ENCODE results near the gene EPB41. TPM values are rescaled to one million over a fixed set of nuclear protein-coding genes. Genes with fewer than 3 reads are reported as not detected.

The EPB41 gene
- total and polyA plus RNA-seq, 2 donors (not counting 3 experiments of a cell fraction or from before 2014, with no cell fraction given) = 22.3 to 45.7 TPM

- H3K9ac ChIP-seq (replicated peaks; ENCODE audit: extremely low read depth, insufficient read depth, low read length) = no peak overlapping the region
- intact Hi-C loops (cut with micrococcal nuclease) (no loop called here), dilution Hi-C loops (cut with MboI; ENCODE audit: extremely low pct_ligation_motif_present, low sequenced_read_pairs) (no loop called here)
- H3K4me2 ChIP-seq (ENCODE audit: insufficient read depth, low read length) = no peak overlapping the region
- no peak overlapping the region for H3K27ac ChIP-seq (ENCODE audit: insufficient read depth, low read depth, low read length)
- no peaks in the 10 kb centered on the region for H3K9me1 ChIP-seq (replicated peaks; ENCODE audit: control insufficient read depth, extremely low read depth, insufficient read depth, low read length)
- no peaks in the 10 kb centered on the region for H3K4me1 ChIP-seq (ENCODE audit: control insufficient read depth, extremely low read depth, insufficient read depth, low read length)
- no peaks in the 10 kb centered on the region for H3K36me3 ChIP-seq (ENCODE audit: control insufficient read depth in 2 of 2, extremely low read depth in 1 of 2, insufficient read depth in 2 of 2, low read length in 2 of 2)
- no TSS peak for BruUV-seq (replicated peaks)
- H2AFZ ChIP-seq (ENCODE audit: low read depth, low read length) = no peak overlapping the region
- POLR2A ChIA-PET = no interaction called here
- H3K27me3 ChIP-seq (ENCODE audit: control insufficient read depth in 2 of 2, insufficient read depth in 2 of 2, low read length in 2 of 2) = no peaks in the 10 kb centered on the region
- DNase-seq (ENCODE audit: low read depth, low spot score) (no peak), FAIRE-seq (no peak)
- CTCF ChIA-PET = interaction anchor here (0.7 kb wide), 1 partner anchor 42 kb away, joined by 3 read pairs; no protein-coding TSS in a partner anchor
- TF ChIP-seq POLR2AphosphoS5 (IDR thresholded peaks at IDR 0.05; ENCODE audit: insufficient read depth, low read depth, low read length) (no peak), JUN (IDR thresholded peaks at IDR 0.05; ENCODE audit: borderline replicate concordance, insufficient read depth, insufficient read length, low read depth) (no peak), FOS (IDR thresholded peaks at IDR 0.05; ENCODE audit: borderline replicate concordance, insufficient read depth, low read length) (no peak), POLR2A (IDR thresholded peaks at IDR 0.05; ENCODE audit: low read depth, low read length) (no peak), EZH2 (IDR thresholded peaks at IDR 0.05; ENCODE audit: borderline replicate concordance, low read depth, low read length, severe bottlenecking) (no peak), GATA2 (IDR thresholded peaks at IDR 0.05; ENCODE audit: insufficient read depth, insufficient read length, low read depth, low read length) (no peak)
- H4K20me1 ChIP-seq (replicated peaks; ENCODE audit: control insufficient read depth, extremely low read depth, insufficient read depth, low read length) = no peaks in the 10 kb centered on the region
- H3K4me3 ChIP-seq (replicated peaks in 1 of 3; ENCODE audit: insufficient read depth in 1 of 3, low read depth in 1 of 3, low read length in 3 of 3) = no peak overlapping the region
- no peaks in the 10 kb centered on the region for H3K9me3 ChIP-seq (replicated peaks; ENCODE audit: control insufficient read depth, insufficient read depth, low read length)
- no peaks in the 10 kb centered on the region for H3K79me2 ChIP-seq (ENCODE audit: control insufficient read depth, insufficient read depth, low read length)
Measured at GRCh38 chr1:29081201-29081600, 166.8 kb downstream of the EPB41 start.

GRCh38 chr1:29082519-29082918 lies 168.2 kb downstream of the EPB41 start:
- dilution Hi-C loops (cut with MboI; ENCODE audit: extremely low pct_ligation_motif_present, low sequenced_read_pairs) = no loop called here

More at GRCh38 chr1:29082519-29082918, 168.2 kb downstream of the EPB41 start:
- Histone ChIP-seq H3K9me1 (replicated peaks; ENCODE audit: control insufficient read depth, extremely low read depth, insufficient read depth, low read length) (no peaks in the 10 kb centered on the region), H3K36me3 (ENCODE audit: control insufficient read depth in 2 of 2, extremely low read depth in 1 of 2, insufficient read depth in 2 of 2, low read length in 2 of 2) (no peaks in the 10 kb centered on the region), H4K20me1 (replicated peaks; ENCODE audit: control insufficient read depth, extremely low read depth, insufficient read depth, low read length) (no peaks in the 10 kb centered on the region), H3K9me3 (replicated peaks; ENCODE audit: control insufficient read depth, insufficient read depth, low read length) (no peaks in the 10 kb centered on the region), H2AFZ (ENCODE audit: low read depth, low read length) (no peak overlapping the region), H3K27me3 (ENCODE audit: control insufficient read depth in 2 of 2, insufficient read depth in 2 of 2, low read length in 2 of 2) (no peaks in the 10 kb centered on the region), H3K27ac (ENCODE audit: insufficient read depth, low read depth, low read length) (no peak overlapping the region), H3K4me3 (replicated peaks in 1 of 3; ENCODE audit: insufficient read depth in 1 of 3, low read depth in 1 of 3, low read length in 3 of 3) (no peak overlapping the region), H3K9ac (replicated peaks; ENCODE audit: extremely low read depth, insufficient read depth, low read length) (no peak overlapping the region), H3K4me2 (ENCODE audit: insufficient read depth, low read length) (no peak overlapping the region), H3K4me1 (ENCODE audit: control insufficient read depth, extremely low read depth, insufficient read depth, low read length) (no peaks in the 10 kb centered on the region), H3K79me2 (ENCODE audit: control insufficient read depth, insufficient read depth, low read length) (no peaks in the 10 kb centered on the region)
- intact Hi-C loops (cut with micrococcal nuclease) = no loop called here
- FAIRE-seq (no peak), DNase-seq (ENCODE audit: low read depth, low spot score) (no peak)
- CTCF ChIA-PET = interaction anchor here (0.7 kb wide), 1 partner anchor 201 kb away, joined by 3 read pairs; no protein-coding TSS in a partner anchor
- POLR2A ChIA-PET = no interaction called here
- TF ChIP-seq MYC (IDR thresholded peaks at IDR 0.05; ENCODE audit: low read depth, low read length) (no peak), MAX (IDR thresholded peaks at IDR 0.05; ENCODE audit: insufficient read depth, insufficient read length) (no peak), EZH2 (IDR thresholded peaks at IDR 0.05; ENCODE audit: borderline replicate concordance, low read depth, low read length, severe bottlenecking) (no peak), GATA2 (IDR thresholded peaks at IDR 0.05; ENCODE audit: insufficient read depth, insufficient read length, low read depth, low read length) (no peak), POLR2AphosphoS5 (IDR thresholded peaks at IDR 0.05; ENCODE audit: insufficient read depth, low read depth, low read length) (no peak), FOS (IDR thresholded peaks at IDR 0.05; ENCODE audit: borderline replicate concordance, insufficient read depth, low read length) (no peak), POLR2A (IDR thresholded peaks at IDR 0.05; ENCODE audit: low read depth, low read length) (no peak), CTCF (IDR thresholded peaks at IDR 0.05; ENCODE audit: extremely low read depth in 1 of 2, insufficient read depth in 1 of 2, low read depth in 1 of 2, low read length in 2 of 2) (no peak), JUN (IDR thresholded peaks at IDR 0.05; ENCODE audit: borderline replicate concordance, insufficient read depth, insufficient read length, low read depth) (no peak)
- no TSS peak for BruUV-seq (replicated peaks)

Data from endothelial cell of umbilical vein (primary cell).